C4-2B (cell line): ENCODE results near the gene SLC13A5.

Experiments used
- H3K27ac ChIP-seq: fragments of 450-650 bp; 2 replicates; pipeline ENCODE4 v1.5.1; 2017
- CTCF ChIP-seq: fragments of 450-650 bp; conservative IDR thresholded peaks from 2 replicates; pipeline ENCODE4 v1.5.1; 2017; ENCODE audit warnings: mild to moderate bottlenecking
- ZFX ChIP-seq: fragments of 450-650 bp; IDR thresholded peaks from 2 replicates; pipeline ENCODE4 v1.6.1; 2017

The SLC13A5 gene

GRCh38 chr17:6710317-6710716, 2.9 kb downstream of the SLC13A5 start:
- H3K27ac ChIP-seq = no peak overlapping the region
- no peak for TF ChIP-seq ZFX
- TF ChIP-seq CTCF = no peak

DNA sequence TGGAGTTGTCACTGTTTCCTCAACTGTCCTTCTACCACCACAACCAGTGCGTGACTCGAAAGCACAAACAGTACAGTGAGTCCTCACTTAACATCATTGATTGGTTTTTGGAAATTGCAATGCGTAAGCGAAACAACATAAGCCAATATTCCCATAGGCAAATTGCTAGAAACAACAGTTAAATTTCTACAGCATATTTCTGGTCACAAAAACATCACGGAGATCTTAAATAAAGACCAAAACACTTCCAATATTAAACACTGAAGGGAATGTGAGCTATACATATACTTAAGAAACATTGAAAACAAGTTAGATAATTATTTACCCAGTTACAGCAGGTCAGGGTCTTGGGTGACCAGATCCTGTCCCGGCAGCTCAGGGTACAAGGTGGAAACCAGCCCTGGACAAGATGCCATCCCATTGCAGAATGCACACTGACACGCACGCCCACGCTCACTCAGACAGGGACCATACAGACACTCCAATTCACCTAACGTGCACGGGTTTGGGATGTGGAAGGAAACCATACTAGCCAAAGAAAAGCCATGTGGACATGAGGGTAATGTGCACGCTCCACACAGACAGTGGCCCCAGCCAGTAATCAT, 4.7 kb downstream of the SLC13A5 start:
- TF ChIP-seq CTCF = no peak
- TF ChIP-seq ZFX = no peak
- H3K27ac ChIP-seq = no peak overlapping the region

DNA sequence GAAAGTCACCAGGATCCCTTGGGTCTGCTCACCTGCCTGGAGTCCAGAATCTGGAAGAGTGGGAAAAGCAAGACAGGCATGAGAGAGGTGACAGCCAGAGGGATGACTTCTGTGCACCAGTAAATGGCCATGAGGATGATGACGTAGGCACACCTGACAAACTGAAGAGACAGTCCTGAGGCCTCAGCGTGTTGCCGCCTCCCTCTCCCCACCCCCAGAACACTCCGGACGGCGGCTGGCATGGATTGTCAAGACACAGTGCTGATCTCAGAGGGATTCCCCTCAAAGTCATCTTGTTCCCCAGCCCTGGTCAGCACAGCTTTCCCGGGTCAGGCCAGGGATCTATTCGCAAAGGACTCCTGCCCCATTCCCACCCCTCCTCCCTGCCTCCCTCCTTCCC, 6.2 kb downstream of the SLC13A5 start:
- TF ChIP-seq ZFX = no peak
- no peak for TF ChIP-seq CTCF
- H3K27ac ChIP-seq = no peak overlapping the region

- TF ChIP-seq CTCF (no peak), ZFX (no peak)
- H3K27ac ChIP-seq = no peak overlapping the region
These were observed 6.7 kb downstream of the SLC13A5 start for GRCh38 chr17:6706499-6706898.

- TF ChIP-seq ZFX (no peak), CTCF (no peak)
- H3K27ac ChIP-seq = no peak overlapping the region
These were observed 8.6 kb downstream of the SLC13A5 start for GRCh38 chr17:6704470-6705052.

GRCh38 chr17:6703751-6704150, 9.4 kb downstream of the SLC13A5 start:
- TF ChIP-seq ZFX (no peak), CTCF (no peak)
- no peak overlapping the region for H3K27ac ChIP-seq

DNA sequence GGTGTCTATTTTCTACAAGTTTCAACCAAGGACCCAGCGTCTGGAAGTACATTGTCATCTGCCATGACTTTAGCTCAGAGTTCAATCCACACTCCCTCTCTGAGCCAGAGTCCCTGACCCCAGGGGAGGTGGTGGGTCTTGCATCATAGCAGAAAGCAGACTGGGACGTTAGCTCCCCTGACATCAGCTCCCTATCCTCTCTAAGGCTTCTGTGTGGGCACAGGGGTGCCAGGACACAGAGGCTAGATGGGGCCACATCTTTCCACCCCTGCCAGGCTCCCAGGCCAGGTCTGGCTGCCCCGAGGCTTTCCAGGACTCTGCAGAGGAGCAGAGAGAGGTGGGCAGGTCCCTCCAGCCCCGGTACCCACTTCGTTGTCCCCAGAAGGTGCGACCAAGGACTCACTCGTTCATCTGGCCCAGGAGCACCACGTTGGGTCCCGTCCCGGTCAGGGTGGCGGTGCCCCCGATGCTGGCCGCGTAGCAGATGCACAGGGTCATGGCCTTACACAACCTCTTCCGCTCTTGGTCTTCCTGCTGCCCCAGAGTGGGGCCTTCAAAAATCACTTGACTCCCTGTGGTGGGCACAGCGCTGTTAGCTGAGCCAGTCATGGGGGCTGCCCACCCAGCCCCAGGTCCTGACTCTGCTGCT, 10.5 kb downstream of the SLC13A5 start:
- no peak overlapping the region for H3K27ac ChIP-seq
- no peak for TF ChIP-seq CTCF
- no peak for TF ChIP-seq ZFX
